Type B pancreatic cell (in vitro differentiated cells): ENCODE measurements around the gene CD79B. TPM values are rescaled to one million over a fixed set of nuclear protein-coding genes. Genes with fewer than 3 reads are reported as not detected.

ENCODE experiments used
- DNase-seq: peaks from one replicate; pipeline ENCODE4 v3.0.0; 2021; ENCODE audit warnings: mixed read lengths; ENCODE audit not compliant: unreplicated experiment; ENCODE audit errors: extremely low spot score
- H3K27ac Mint-ChIP-seq: 2 replicates; pipeline ENCODE4 v1.8.0; 2021; ENCODE audit warnings: mild to moderate bottlenecking, mixed read lengths
- H3K27me3 Mint-ChIP-seq: 2 replicates; pipeline ENCODE4 v1.8.0; 2021; ENCODE audit warnings: mixed read lengths
- H3K36me3 Mint-ChIP-seq: 2 replicates; pipeline ENCODE4 v1.8.0; 2021; ENCODE audit warnings: mixed read lengths
- H3K4me1 Mint-ChIP-seq: one replicate; pipeline ENCODE4 v1.8.0; 2021; ENCODE audit warnings: mixed read lengths; ENCODE audit not compliant: unreplicated experiment
- H3K4me3 Mint-ChIP-seq: 2 replicates; pipeline ENCODE4 v1.8.0; 2021; ENCODE audit warnings: mild to moderate bottlenecking, mixed read lengths
- H3K9me3 Mint-ChIP-seq: 2 replicates; pipeline ENCODE4 v1.8.0; 2021; ENCODE audit warnings: mixed read lengths
- CTCF ChIP-seq: fragments of 200-600 bp; sonication (generic); conservative IDR thresholded peaks from 2 replicates; pipeline ENCODE4 v1.5.0; 2021; ENCODE audit warnings: antibody characterized with exemption, mild to moderate bottlenecking
- total RNA-seq: library from RNA; stranded (reverse); gene quantifications from 2 replicates; pipeline ENCODE4 v1.2.1, GENCODE V29; 2021; ENCODE audit warnings: low replicate concordance

The CD79B gene
- total RNA-seq, 1 donor from 2014 or later: not detected

- TF ChIP-seq CTCF: peak; percentile 43
- no peaks in the 10 kb centered on the region for H3K4me1 Mint-ChIP-seq
- H3K27ac Mint-ChIP-seq: no peak overlapping the region
Measured at GRCh38 chr17:63950940-63951907, 19.1 kb upstream of the CD79B start.

GRCh38 chr17:63949576-63950250, 17.6 kb upstream of the CD79B start:
- Mint-ChIP-seq H3K4me1 (no peaks in the 10 kb centered on the region), H3K9me3 (no peaks in the 10 kb centered on the region), H3K4me3 (no peak overlapping the region), H3K27me3 (peaks cover 12% of the 10 kb centered on the region), H3K36me3 (no peaks in the 10 kb centered on the region), H3K27ac (no peak overlapping the region)
- no peak for TF ChIP-seq CTCF
- DNase-seq: no peak

More at GRCh38 chr17:63950940-63951907, 19.1 kb upstream of the CD79B start:
- no peaks in the 10 kb centered on the region for H3K9me3 Mint-ChIP-seq
- peaks cover 12% of the 10 kb centered on the region for H3K27me3 Mint-ChIP-seq
- DNase-seq: no peak
- no peaks in the 10 kb centered on the region for H3K36me3 Mint-ChIP-seq
- H3K4me3 Mint-ChIP-seq: no peak overlapping the region

- no peak for DNase-seq
- Mint-ChIP-seq H3K27me3 (peaks cover 7% of the 10 kb centered on the region), H3K4me1 (no peaks in the 10 kb centered on the region), H3K27ac (no peak overlapping the region), H3K9me3 (no peaks in the 10 kb centered on the region), H3K4me3 (no peak overlapping the region), H3K36me3 (no peaks in the 10 kb centered on the region)
- TF ChIP-seq CTCF: no peak
Measured at GRCh38 chr17:63948521-63948920, 16.4 kb upstream of the CD79B start.

GRCh38 chr17:63947711-63948330, 15.7 kb upstream of the CD79B start:
- Mint-ChIP-seq H3K27ac (no peak overlapping the region), H3K4me3 (no peak overlapping the region), H3K27me3 (peaks cover 7% of the 10 kb centered on the region), H3K9me3 (no peaks in the 10 kb centered on the region), H3K4me1 (no peaks in the 10 kb centered on the region), H3K36me3 (no peaks in the 10 kb centered on the region)
- no peak for TF ChIP-seq CTCF
- DNase-seq: no peak

- no peak overlapping the region for H3K27ac Mint-ChIP-seq
- peaks cover 3% of the 10 kb centered on the region for H3K27me3 Mint-ChIP-seq
- H3K4me3 Mint-ChIP-seq: no peak overlapping the region
- DNase-seq: no peak
- no peaks in the 10 kb centered on the region for H3K9me3 Mint-ChIP-seq
- no peaks in the 10 kb centered on the region for H3K4me1 Mint-ChIP-seq
- H3K36me3 Mint-ChIP-seq: no peaks in the 10 kb centered on the region
- TF ChIP-seq CTCF: peak; percentile 86
Measured at GRCh38 chr17:63946440-63947363, 14.6 kb upstream of the CD79B start.
